ENCODE data around the gene ZNF799.

The ZNF799 gene

DNA sequence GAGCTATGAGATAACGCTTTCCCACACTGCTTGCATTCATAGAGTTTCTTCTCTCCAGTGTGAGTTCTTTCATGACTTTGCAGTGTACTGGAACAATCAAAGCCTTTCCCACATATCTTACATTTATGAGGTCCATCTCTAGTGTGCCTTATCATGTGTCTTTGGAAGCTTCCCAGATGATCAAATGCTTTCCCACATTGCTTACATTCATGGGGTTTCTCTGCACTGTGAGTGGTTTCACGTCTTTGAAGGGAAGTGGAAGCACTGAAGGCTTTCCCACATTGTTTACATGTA lies 20.7 kb downstream of the ZNF799 start:
- Histone ChIP-seq H3K4me2 (ENCODE audit: insufficient read depth, low read length) (no peak overlapping the region), H3K27ac (ENCODE audit: low read length) (no peak overlapping the region), H2AFZ (ENCODE audit: low read depth, low read length) (no peak overlapping the region), H3K4me1 (ENCODE audit: insufficient read depth, low read length) (no peaks in the 10 kb centered on the region), H3K36me3 (ENCODE audit: insufficient read depth, low read length) (no peaks in the 10 kb centered on the region), H3K9ac (ENCODE audit: low read depth, low read length) (no peak overlapping the region), H3K4me3 (ENCODE audit: low read depth in 1 of 2, low read length in 2 of 2) (no peak overlapping the region), H3K79me2 (ENCODE audit: insufficient read depth, low read length) (no peaks in the 10 kb centered on the region), H3K27me3 (ENCODE audit: insufficient read depth, low read length, poor library complexity) (no peaks in the 10 kb centered on the region), H3K9me3 (ENCODE audit: insufficient read depth, low read length, severe bottlenecking) (no peaks in the 10 kb centered on the region), H4K20me1 (ENCODE audit: insufficient read depth, low read length) (no peaks in the 10 kb centered on the region)
- DNase-seq: no peak
- ATAC-seq (ENCODE audit: insufficient read depth, low read depth): no peak
- TF ChIP-seq, protein P1, sequence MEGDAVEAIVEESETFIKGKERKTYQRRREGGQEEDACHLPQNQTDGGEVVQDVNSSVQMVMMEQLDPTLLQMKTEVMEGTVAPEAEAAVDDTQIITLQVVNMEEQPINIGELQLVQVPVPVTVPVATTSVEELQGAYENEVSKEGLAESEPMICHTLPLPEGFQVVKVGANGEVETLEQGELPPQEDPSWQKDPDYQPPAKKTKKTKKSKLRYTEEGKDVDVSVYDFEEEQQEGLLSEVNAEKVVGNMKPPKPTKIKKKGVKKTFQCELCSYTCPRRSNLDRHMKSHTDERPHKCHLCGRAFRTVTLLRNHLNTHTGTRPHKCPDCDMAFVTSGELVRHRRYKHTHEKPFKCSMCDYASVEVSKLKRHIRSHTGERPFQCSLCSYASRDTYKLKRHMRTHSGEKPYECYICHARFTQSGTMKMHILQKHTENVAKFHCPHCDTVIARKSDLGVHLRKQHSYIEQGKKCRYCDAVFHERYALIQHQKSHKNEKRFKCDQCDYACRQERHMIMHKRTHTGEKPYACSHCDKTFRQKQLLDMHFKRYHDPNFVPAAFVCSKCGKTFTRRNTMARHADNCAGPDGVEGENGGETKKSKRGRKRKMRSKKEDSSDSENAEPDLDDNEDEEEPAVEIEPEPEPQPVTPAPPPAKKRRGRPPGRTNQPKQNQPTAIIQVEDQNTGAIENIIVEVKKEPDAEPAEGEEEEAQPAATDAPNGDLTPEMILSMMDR (IDR thresholded peaks at IDR 0.05; ENCODE audit: borderline replicate concordance, extremely low read depth, low read length, poor library complexity, severe bottlenecking): no peak
- no peak for TF ChIP-seq EZH2 (IDR thresholded peaks at IDR 0.05; ENCODE audit: borderline replicate concordance, low read depth, low read length, severe bottlenecking)

GRCh38 chr19:12379732-12380443 lies 21.2 kb downstream of the ZNF799 start:
- Histone ChIP-seq H3K27me3 (ENCODE audit: insufficient read depth, low read length, poor library complexity) (no peaks in the 10 kb centered on the region), H3K4me1 (ENCODE audit: insufficient read depth, low read length) (no peaks in the 10 kb centered on the region), H3K9me3 (ENCODE audit: insufficient read depth, low read length, severe bottlenecking) (no peaks in the 10 kb centered on the region), H3K4me3 (ENCODE audit: low read depth in 1 of 2, low read length in 2 of 2) (no peak overlapping the region), H3K27ac (ENCODE audit: low read length) (no peak overlapping the region), H3K9ac (ENCODE audit: low read depth, low read length) (no peak overlapping the region), H2AFZ (ENCODE audit: low read depth, low read length) (no peak overlapping the region), H4K20me1 (ENCODE audit: insufficient read depth, low read length) (no peaks in the 10 kb centered on the region), H3K36me3 (ENCODE audit: insufficient read depth, low read length) (no peaks in the 10 kb centered on the region), H3K4me2 (ENCODE audit: insufficient read depth, low read length) (no peak overlapping the region), H3K79me2 (ENCODE audit: insufficient read depth, low read length) (no peaks in the 10 kb centered on the region)
- ATAC-seq (ENCODE audit: insufficient read depth, low read depth) (no peak), DNase-seq (no peak)
- TF ChIP-seq, protein P1 (IDR thresholded peaks at IDR 0.05; ENCODE audit: borderline replicate concordance, extremely low read depth, low read length, poor library complexity, severe bottlenecking): no peak
- TF ChIP-seq EZH2 (IDR thresholded peaks at IDR 0.05; ENCODE audit: borderline replicate concordance, low read depth, low read length, severe bottlenecking): no peak

GRCh38 chr19:12374026-12374425 lies 27.0 kb downstream of the ZNF799 start:
- no peak overlapping the region for H3K9ac ChIP-seq (ENCODE audit: low read depth, low read length)
- no peak for TF ChIP-seq EZH2 (IDR thresholded peaks at IDR 0.05; ENCODE audit: borderline replicate concordance, low read depth, low read length, severe bottlenecking)
- TF ChIP-seq, protein P1 (IDR thresholded peaks at IDR 0.05; ENCODE audit: borderline replicate concordance, extremely low read depth, low read length, poor library complexity, severe bottlenecking): no peak
- no peak overlapping the region for H3K4me3 ChIP-seq (ENCODE audit: low read depth in 1 of 2, low read length in 2 of 2)
- H3K27ac ChIP-seq (ENCODE audit: low read length): no peak overlapping the region
- no peaks in the 10 kb centered on the region for H3K79me2 ChIP-seq (ENCODE audit: insufficient read depth, low read length)
- H3K27me3 ChIP-seq (ENCODE audit: insufficient read depth, low read length, poor library complexity): no peaks in the 10 kb centered on the region
- no peak overlapping the region for H2AFZ ChIP-seq (ENCODE audit: low read depth, low read length)
- H4K20me1 ChIP-seq (ENCODE audit: insufficient read depth, low read length): no peaks in the 10 kb centered on the region
- ATAC-seq (ENCODE audit: insufficient read depth, low read depth): no peak
- no peaks in the 10 kb centered on the region for H3K9me3 ChIP-seq (ENCODE audit: insufficient read depth, low read length, severe bottlenecking)
- H3K4me1 ChIP-seq (ENCODE audit: insufficient read depth, low read length): no peaks in the 10 kb centered on the region
- no peak overlapping the region for H3K4me2 ChIP-seq (ENCODE audit: insufficient read depth, low read length)
- DNase-seq: no peak
- H3K36me3 ChIP-seq (ENCODE audit: insufficient read depth, low read length): no peaks in the 10 kb centered on the region

All from DND-41 (cell line).